Fibroblast of lung (primary cell): ENCODE measurements around the gene CD3E. TPM values are rescaled to one million over a fixed set of nuclear protein-coding genes. Genes with fewer than 3 reads are reported as not detected.

Experiments
- DNase-seq, 2 donors: peaks; one replicate each; pipeline versions ENCODE4 v3.0.0 to v3.0.0-alpha.2; 2010; ENCODE audit warnings: low read depth in 2 of 2
- H2AFZ ChIP-seq: 2 replicates; pipeline ENCODE4 v1.5.1; 2012; ENCODE audit warnings: low read length, control low read depth, inconsistent platforms
- H3K27ac ChIP-seq: 2 replicates; pipeline ENCODE4 v1.5.1; 2011; ENCODE audit warnings: low read length, control low read depth; ENCODE audit not compliant: insufficient read depth
- H3K27me3 ChIP-seq: 2 replicates; pipeline ENCODE4 v1.5.1; 2011; ENCODE audit warnings: mild to moderate bottlenecking, low read length; ENCODE audit not compliant: control insufficient read depth, insufficient read depth
- H3K36me3 ChIP-seq: 2 replicates; pipeline ENCODE4 v1.5.1; 2011; ENCODE audit warnings: low read length; ENCODE audit not compliant: control insufficient read depth, insufficient read depth
- H3K4me1 ChIP-seq: 2 replicates; pipeline ENCODE4 v1.5.1; 2011; ENCODE audit warnings: low read length; ENCODE audit not compliant: control insufficient read depth, insufficient read depth; ENCODE audit errors: extremely low read depth
- H3K4me2 ChIP-seq: 2 replicates; pipeline ENCODE4 v1.5.1; 2011; ENCODE audit warnings: low read length, control low read depth; ENCODE audit not compliant: insufficient read depth; ENCODE audit errors: extremely low read depth
- H3K4me3 ChIP-seq, 4 experiments: fragments of 200-600 bp in 1 of 4; sonication (generic) in 1 of 4; replicated peaks in 1 of 4; 2 replicates each; pipeline ENCODE4 v1.5.1; 2011 to 2016; ENCODE audit warnings: low read length in 4 of 4, low read depth in 3 of 4, mild to moderate bottlenecking in 3 of 4, control low read depth in 2 of 4, inconsistent platforms in 1 of 4, mixed read lengths in 1 of 4; ENCODE audit not compliant: insufficient read depth in 1 of 4; ENCODE audit errors: control extremely low read depth in 1 of 4
- H3K79me2 ChIP-seq: 2 replicates; pipeline ENCODE4 v1.5.1; 2012; ENCODE audit warnings: mild to moderate bottlenecking, low read length, inconsistent platforms; ENCODE audit not compliant: control insufficient read depth, insufficient read depth
- H3K9ac ChIP-seq: 2 replicates; pipeline ENCODE4 v1.5.1; 2011; ENCODE audit warnings: mild to moderate bottlenecking, low read length, control low read depth; ENCODE audit not compliant: insufficient read depth
- H3K9me3 ChIP-seq: 2 replicates; pipeline ENCODE4 v1.5.1; 2012; ENCODE audit warnings: low read depth, low read length; ENCODE audit not compliant: control insufficient read depth, insufficient read depth
- H4K20me1 ChIP-seq: 2 replicates; pipeline ENCODE4 v1.5.1; 2011; ENCODE audit warnings: low read length; ENCODE audit not compliant: control insufficient read depth, insufficient read depth; ENCODE audit errors: extremely low read depth
- CTCF ChIP-seq, 2 donors: IDR thresholded peaks in 1 of 2; conservative IDR thresholded peaks in 1 of 2; 1 replicate in 1 of 2; 2 replicates in 1 of 2; pipeline ENCODE4 v1.5.1; 2011 to 2012; ENCODE audit warnings: low read length in 2 of 2, control low read depth in 1 of 2, inconsistent platforms in 1 of 2, low read depth in 1 of 2, mild to moderate bottlenecking in 1 of 2
- EZH2 ChIP-seq: IDR thresholded peaks from 2 replicates; pipeline ENCODE4 v1.5.1; 2012; ENCODE audit warnings: low read length, control low read depth, mild to moderate bottlenecking; ENCODE audit errors: missing control alignments
- polyA plus RNA-seq, 2 donors: library from polyadenylated mRNA; depleted of rRNA in 1 of 2; stranded (reverse) in 1 of 2; unstranded in 1 of 2; fragments of >200 nt; gene quantifications; 2 replicates each; pipeline ENCODE4 v1.2.1, GENCODE V29; 2011 to 2012; ENCODE audit warnings: missing spikeins in 1 of 2
- total RNA-seq: library from RNA; depleted of rRNA; stranded (reverse); fragments of >200 nt; gene quantifications from 2 replicates; pipeline ENCODE4 v1.2.1, GENCODE V29; 2014

The CD3E gene
- total and polyA plus RNA-seq, 2 donors (not counting 1 experiment from before 2014, with no cell fraction given): not detected

- H3K4me1 ChIP-seq: no peaks in the 10 kb centered on the region
- H3K4me3 ChIP-seq: no peak overlapping the region
- no peak overlapping the region for H3K4me2 ChIP-seq
- TF ChIP-seq EZH2 (no peak), CTCF (conservative IDR thresholded peaks at IDR 0.05 in 1 of 2, IDR thresholded peaks at IDR 0.05 in 1 of 2; ENCODE audit: low read depth in 1 of 2, low read length in 2 of 2) (no peak)
- DNase-seq: no peak
- no peaks in the 10 kb centered on the region for H4K20me1 ChIP-seq
- no peak overlapping the region for H3K9ac ChIP-seq
- H3K79me2 ChIP-seq: no peaks in the 10 kb centered on the region
- H3K36me3 ChIP-seq: no peaks in the 10 kb centered on the region
- no peak overlapping the region for H3K27ac ChIP-seq
- peaks cover 5% of the 10 kb centered on the region for H3K27me3 ChIP-seq
- no peaks in the 10 kb centered on the region for H3K9me3 ChIP-seq
- no peak overlapping the region for H2AFZ ChIP-seq
Measured at GRCh38 chr11:118272001-118272400, 32.5 kb upstream of the CD3E start.

- Histone ChIP-seq H3K27me3 (peaks cover 5% of the 10 kb centered on the region), H3K27ac (no peak overlapping the region), H3K9ac (no peak overlapping the region), H4K20me1 (no peaks in the 10 kb centered on the region), H2AFZ (no peak overlapping the region), H3K4me2 (no peak overlapping the region), H3K9me3 (no peaks in the 10 kb centered on the region), H3K4me3 (no peak overlapping the region), H3K79me2 (no peaks in the 10 kb centered on the region), H3K4me1 (no peaks in the 10 kb centered on the region), H3K36me3 (no peaks in the 10 kb centered on the region)
- DNase-seq: peak in 1 of 2 donors; percentile 6
- TF ChIP-seq EZH2 (no peak), CTCF (conservative IDR thresholded peaks at IDR 0.05 in 1 of 2, IDR thresholded peaks at IDR 0.05 in 1 of 2; ENCODE audit: low read depth in 1 of 2, low read length in 2 of 2) (no peak)
Measured at GRCh38 chr11:118274186-118274585, 30.3 kb upstream of the CD3E start.

GRCh38 chr11:118275176-118275575 lies 29.4 kb upstream of the CD3E start:
- no peak overlapping the region for H2AFZ ChIP-seq
- H3K79me2 ChIP-seq: no peaks in the 10 kb centered on the region
- peak in 1 of 2 donors; percentile 58 for DNase-seq
- H3K36me3 ChIP-seq: no peaks in the 10 kb centered on the region
- H3K4me3 ChIP-seq: no peak overlapping the region
- H3K9ac ChIP-seq: no peak overlapping the region
- no peaks in the 10 kb centered on the region for H3K9me3 ChIP-seq
- no peaks in the 10 kb centered on the region for H3K4me1 ChIP-seq
- no peaks in the 10 kb centered on the region for H3K27me3 ChIP-seq
- TF ChIP-seq CTCF (conservative IDR thresholded peaks at IDR 0.05 in 1 of 2, IDR thresholded peaks at IDR 0.05 in 1 of 2; ENCODE audit: low read depth in 1 of 2, low read length in 2 of 2) (no peak), EZH2 (no peak)
- no peak overlapping the region for H3K4me2 ChIP-seq
- no peak overlapping the region for H3K27ac ChIP-seq
- no peaks in the 10 kb centered on the region for H4K20me1 ChIP-seq
